NOMO-1 (cell line): ENCODE measurements around the gene FGF7.
"Not testable (repeated sequence)": the region's sequence is repeated elsewhere in the genome, so short reads cannot be mapped to it uniquely, and the experiment has no call there.

ENCODE experiments used
- DNase-seq, 2 experiments: peaks; one replicate each; lab custom pipeline; 2025; ENCODE audit not compliant: unreplicated experiment in 2 of 2; lab: John Stamatoyannopoulos, UW

FGF7 gene

GRCh38 chr15:49423021-49423420, at the start of gene FGF7:
Gene FGF7, plus strand, starts transcription at chr15:49423242. Its CDS starts 1,056 bp downstream, at chr15:49424298.
- no peak for DNase-seq

GRCh38 chr15:49379996-49380395, 43.0 kb upstream of the FGF7 start:
- DNase-seq = peak; percentile 51 to 53

- DNase-seq = no peak
Observed at GRCh38 chr15:49380912-49381311, 42.1 kb upstream of the FGF7 start.

GRCh38 chr15:49382394-49382793, 40.6 kb upstream of the FGF7 start:
- no peak for DNase-seq

- no peak for DNase-seq
Observed at GRCh38 chr15:49383266-49383665, 39.8 kb upstream of the FGF7 start.

GRCh38 chr15:49387471-49387870, 35.6 kb upstream of the FGF7 start:
- peak in 1 of 2 experiments; percentile 82 for DNase-seq

- not testable (repeated sequence) for DNase-seq
Observed at GRCh38 chr15:49402515-49403296, 20.3 kb upstream of the FGF7 start.

GRCh38 chr15:49406352-49407118, 16.5 kb upstream of the FGF7 start:
- no peak for DNase-seq

GRCh38 chr15:49410641-49411040, 12.4 kb upstream of the FGF7 start:
- DNase-seq = no peak

- no peak for DNase-seq
Observed at GRCh38 chr15:49412797-49413196, 10.2 kb upstream of the FGF7 start.

- no peak for DNase-seq
Observed at GRCh38 chr15:49415149-49415548, 7.9 kb upstream of the FGF7 start.

- DNase-seq = no peak
Observed at GRCh38 chr15:49415638-49416037, 7.4 kb upstream of the FGF7 start.

GRCh38 chr15:49418811-49419210, 4.2 kb upstream of the FGF7 start:
- no peak for DNase-seq

GRCh38 chr15:49421991-49422390, 1.1 kb upstream of the FGF7 start:
- no peak for DNase-seq

- no peak for DNase-seq
Observed at GRCh38 chr15:49423901-49424550, 984 bp downstream of the FGF7 start.

GRCh38 chr15:49424954-49425353, 1.9 kb downstream of the FGF7 start:
- no peak for DNase-seq

GRCh38 chr15:49427372-49427771, 4.3 kb downstream of the FGF7 start:
- no peak for DNase-seq

- no peak for DNase-seq
Observed at GRCh38 chr15:49428409-49429095, 5.5 kb downstream of the FGF7 start.

GRCh38 chr15:49430046-49430445, 7.0 kb downstream of the FGF7 start:
- DNase-seq = no peak

GRCh38 chr15:49435174-49435573, 12.1 kb downstream of the FGF7 start:
- DNase-seq = no peak

GRCh38 chr15:49436751-49437150, 13.7 kb downstream of the FGF7 start:
- DNase-seq = no peak
